Measurements from ENCODE around the gene GTF2IRD2.
"Not testable (repeated sequence)": the region's sequence is repeated elsewhere in the genome, so short reads cannot be mapped to it uniquely, and the experiment has no call there.

Gene GTF2IRD2

DNA sequence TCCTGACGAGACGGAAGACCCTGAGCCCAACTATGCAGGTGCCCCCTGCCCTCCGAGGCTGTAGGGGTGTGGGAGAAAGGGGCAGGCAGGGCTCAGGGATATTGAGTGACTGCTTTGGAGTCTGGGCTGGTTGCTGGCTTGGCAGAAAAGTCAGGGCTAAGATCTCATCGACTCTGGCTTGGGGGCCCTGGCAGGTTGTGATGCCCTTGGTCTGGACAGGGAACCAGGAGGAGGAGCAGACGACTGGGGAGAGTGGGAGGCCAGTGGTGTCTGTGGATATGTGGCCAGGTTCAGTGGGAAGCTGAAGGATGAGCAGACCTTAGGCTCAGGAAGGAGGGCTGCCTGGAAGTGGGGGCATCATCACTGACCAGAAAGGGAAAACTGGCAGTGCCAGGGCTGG lies 67.8 kb downstream of the GTF2IRD2 start:
- not testable (repeated sequence) for DNase-seq

DNA sequence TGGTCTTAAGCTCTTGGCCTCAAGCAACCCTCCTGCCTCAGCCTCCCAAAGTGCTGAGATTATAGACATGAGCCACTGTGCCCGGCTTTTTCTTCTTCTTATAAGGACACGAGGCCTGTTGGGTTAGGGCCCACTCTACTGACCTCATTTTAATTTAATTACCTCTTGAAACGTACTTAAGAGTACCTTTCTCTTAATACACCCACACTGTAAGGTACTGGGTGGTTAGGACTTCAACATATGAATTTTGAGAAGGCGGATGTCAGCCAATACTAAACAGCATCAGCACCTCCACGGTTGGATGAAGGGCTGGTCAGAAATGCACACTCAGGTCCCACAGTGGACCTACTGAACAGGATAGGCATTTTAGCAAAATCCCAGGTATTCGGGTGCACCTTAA lies 69.7 kb downstream of the GTF2IRD2 start:
- not testable (repeated sequence) for DNase-seq

DNA sequence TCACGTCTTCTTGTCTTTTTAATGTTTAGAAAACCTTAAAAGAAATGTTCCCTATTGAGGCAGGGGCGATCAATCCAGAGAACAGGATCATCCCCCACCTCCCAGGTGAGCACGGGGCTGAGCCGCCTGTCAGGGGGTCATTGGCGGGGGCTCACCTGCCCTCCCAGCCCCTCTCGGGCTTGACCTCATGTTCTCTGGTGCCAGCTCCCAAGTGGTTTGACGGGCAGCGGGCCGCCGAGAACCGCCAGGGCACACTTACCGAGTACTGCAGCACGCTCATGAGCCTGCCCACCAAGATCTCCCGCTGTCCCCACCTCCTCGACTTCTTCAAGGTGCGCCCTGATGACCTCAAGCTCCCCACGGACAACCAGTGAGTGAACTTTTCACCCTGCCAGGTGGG lies 72.4 kb downstream of the GTF2IRD2 start:
- DNase-seq: not testable (repeated sequence)

DNA sequence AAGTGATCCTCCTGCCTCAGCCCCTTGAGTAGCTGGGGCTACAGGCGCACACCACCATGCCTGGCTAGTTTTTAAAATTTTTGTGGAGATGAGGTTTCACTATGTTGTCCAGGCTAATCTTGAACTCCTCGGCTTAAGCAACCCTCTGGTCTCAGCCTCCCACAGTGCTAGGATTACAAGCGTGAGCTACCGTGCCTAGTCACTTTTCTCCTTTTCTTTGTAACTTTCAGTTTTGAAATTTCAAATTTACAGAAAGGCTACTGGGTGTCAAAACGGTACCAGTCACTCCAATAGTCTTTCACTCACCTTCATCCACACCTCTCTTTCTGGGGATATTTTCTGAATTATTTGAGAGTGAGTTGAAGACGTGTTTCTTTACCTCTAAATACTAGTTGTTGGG lies 76.3 kb downstream of the GTF2IRD2 start:
- not testable (repeated sequence) for DNase-seq

DNA sequence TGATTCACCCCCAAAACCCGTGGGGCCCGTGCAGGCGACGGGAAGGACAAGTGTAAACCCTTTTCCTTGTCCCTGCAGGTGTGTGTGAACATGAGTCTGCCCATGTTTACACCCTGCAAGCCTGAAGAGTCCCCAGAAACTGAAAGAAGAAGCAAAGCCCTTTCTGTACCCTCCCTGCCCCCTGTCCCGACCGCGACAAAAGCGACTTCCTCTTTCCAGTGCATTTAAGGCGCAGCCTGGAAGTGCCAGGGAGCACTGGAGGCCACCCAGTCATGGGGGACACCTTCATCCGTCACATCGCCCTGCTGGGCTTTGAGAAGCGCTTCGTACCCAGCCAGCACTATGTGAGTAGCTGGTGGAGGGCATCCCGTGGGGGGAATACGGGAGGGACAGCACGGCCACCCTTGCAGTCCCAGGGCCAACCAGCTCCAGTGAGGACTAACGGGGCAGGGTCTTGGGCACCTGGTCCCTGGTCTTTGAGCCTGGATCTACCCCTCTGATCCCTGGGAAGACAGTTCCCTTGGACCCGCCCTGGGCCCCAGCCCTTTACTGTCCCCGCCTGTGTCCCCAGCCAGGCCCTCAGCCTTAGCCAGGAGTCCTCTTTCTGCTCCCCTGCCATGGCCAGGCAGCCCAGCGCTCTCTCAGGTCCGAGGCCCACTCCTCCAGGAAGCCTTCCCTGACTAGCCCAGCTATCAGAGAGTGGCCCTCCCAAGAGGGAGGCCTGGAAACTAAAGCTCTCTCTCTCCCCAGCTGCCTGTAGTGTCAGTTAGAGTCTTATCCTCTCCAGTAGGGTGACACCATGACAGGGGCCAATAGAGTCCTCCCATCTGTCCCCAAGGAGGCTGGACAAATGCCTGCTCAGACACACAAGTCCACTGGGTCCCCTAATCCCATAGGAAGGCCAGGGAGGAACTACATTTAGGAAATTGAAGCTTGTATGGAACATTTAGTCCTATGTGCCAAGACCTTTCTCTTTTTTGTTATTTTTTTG lies 77.3 kb downstream of the GTF2IRD2 start, which contains the start of gene NCF1:
TSS of gene NCF1 (plus strand) at position 252 of the 991 bp plus-strand sequence. CDS start at position 273, 21 bp downstream.
- DNase-seq: not testable (repeated sequence)

DNA sequence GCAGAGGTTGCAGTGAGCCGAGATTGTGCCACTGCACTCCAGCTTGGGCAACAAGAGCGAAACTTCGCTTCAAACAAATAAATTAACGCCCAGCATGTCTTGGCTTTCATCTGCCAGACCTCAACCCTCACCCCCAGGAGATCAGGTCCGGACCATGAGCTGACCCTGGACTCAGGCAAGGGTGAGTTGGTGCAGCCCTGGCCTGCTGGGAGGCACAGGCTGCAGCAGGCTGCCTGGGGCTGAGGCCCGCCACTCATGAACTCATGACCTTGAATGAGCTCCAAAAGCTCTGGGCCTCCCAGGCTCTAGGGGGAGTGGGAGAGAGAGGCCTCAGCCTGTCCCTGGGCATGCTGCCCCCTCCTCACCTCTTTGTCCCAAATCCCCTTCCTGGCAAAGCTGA lies 79.3 kb downstream of the GTF2IRD2 start:
- DNase-seq: not testable (repeated sequence)

DNA sequence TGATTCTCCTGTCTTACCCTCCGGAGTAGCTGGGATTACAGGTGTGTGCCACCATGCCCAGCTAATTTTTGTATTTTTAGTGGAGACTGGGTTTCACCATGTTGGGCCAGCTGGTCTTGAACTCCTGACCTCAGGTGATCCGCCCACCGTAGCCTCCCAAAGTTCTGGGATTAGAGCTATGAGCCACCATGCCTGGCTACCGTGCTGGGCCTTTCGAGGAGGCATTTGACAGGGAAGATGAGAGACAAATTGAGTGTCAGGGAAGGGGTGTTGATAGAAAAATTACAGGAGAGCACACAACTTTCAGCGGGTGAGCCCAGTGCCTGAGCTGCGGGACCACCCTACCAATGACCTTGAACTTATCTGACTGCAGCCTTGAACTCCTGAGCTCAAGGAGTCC lies 81.3 kb downstream of the GTF2IRD2 start:
- DNase-seq: not testable (repeated sequence)

DNA sequence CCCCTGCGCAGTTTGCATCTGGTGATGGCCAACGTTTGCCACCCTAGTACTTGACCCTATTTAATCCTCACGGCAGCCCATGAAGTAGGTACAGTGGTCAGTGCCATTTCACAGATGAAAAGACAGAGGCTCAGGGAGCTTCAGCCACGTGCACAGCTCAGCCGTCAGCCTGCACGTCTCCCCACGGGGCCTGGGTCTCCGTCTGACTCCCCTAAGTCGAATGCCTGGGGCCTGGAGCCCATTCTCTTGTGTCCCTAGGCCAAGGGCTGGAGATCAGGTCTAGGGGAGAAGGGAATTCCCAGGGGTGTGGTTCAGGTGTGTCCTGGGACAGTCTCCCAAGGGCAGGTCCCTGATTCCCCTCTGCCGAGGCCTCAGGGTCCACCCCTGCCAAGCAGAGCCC lies 84.4 kb downstream of the GTF2IRD2 start:
- not testable (repeated sequence) for DNase-seq

DNA sequence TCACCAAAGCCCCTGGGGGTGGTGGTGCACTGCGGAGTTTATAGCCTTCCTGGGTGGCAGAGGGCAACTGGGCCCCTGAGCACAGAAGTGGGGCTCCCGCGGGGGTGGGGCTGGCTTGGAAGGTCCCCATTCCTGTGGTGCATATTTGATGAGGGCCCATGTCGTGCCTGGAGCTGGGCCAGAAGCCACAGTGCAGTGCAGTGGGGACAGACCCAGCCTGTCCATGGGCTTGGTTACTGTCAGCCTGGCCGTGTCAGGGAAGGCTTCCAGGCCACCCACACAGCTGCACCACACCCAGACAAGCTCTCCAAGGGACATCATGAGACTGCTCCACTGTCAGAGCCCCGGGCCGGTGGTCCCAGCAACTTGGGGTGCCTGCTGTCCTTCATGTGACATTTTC lies 84.9 kb downstream of the GTF2IRD2 start:
- not testable (repeated sequence) for DNase-seq

DNA sequence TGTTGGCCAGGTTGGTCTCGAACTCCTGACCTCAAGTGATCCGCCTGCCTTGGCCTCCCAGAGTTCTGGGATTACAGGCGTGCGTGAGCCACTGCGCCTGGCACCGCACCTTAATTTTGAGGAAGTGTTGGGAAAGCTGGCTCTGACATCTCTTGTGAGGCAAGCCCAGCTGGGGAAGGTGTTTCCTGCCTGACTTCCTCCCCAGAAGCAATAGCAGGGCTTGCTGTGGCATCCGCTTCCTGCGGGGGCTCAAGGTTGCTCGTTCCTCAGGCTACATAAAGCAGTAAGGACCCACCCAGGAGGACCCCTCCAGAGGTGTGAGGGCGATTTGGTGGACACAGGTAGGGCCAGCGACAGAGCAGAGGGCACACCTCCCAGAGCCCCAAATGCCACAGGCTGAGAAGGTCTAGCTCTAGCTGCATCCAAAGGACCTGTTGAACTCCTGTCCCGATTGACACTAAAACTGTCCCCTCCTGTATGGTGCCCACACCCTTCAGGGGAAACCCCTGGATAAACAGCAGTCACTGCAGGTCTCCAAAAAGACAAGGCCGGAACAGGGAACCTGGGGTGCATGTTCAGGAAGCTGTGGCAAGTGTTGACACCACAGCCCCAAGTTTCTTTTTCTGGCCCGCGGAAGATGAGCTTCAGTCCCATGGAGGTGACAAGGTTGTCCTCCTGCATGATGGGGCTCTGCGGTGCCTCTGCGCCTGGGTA lies 86.0 kb downstream of the GTF2IRD2 start:
- not testable (repeated sequence) for DNase-seq

DNA sequence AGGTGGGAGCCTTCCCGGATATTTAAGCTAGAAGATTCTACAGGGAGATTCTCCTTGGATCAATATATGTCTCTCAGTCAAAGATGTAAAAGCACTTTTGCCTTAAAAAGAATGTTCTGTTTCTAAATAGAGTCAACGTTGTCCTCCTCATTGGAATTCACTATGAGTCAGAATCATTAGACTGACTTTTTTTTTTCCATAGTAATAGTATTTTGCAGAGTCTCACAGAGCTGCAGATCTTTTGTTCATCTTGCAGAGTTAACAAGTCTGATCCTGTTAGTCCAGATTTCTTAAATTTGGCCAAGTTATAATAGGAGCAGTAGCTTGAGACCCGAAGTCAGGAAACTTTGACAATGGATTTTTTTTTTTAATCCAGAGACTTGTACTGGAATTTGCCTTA lies 92.4 kb downstream of the GTF2IRD2 start:
- DNase-seq: not testable (repeated sequence)

DNA sequence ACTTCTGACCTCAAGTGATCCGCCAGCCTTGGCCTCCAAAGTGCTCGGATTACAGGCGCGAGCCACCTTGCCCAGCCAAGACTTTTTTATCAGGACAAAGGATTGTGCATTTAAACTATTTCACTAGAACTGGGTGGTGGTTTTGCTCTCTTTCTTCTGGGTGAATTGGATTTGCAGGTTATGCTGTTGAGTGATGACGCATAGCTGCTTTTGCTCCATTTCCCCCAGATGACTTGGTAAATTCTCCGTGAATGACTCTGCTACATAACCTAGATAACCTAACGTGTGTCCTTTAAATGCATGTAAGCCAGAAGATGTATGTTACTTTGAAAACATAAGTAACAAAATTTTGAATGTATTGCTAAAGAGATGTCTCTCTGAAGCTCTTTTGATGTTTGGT lies 93.1 kb downstream of the GTF2IRD2 start:
- DNase-seq: not testable (repeated sequence)

DNA sequence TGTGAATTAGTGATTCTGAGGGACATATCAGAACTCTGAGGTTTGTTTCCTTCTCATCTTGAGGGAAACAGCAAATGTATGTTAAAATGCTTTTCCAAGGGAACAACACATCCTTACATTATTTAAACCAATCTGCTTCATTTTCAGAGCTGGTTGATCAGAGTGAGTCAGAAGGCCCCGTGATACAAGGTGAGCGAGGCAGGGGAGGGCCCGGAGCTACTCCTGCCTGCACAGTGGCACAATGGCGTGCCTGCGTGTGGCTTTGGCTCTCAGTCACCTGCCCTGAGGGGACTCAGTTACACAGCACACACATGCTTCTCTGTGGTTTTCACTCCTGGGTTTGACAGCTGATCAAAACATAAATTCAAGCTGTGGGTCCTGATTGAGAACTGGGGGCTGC lies 94.7 kb downstream of the GTF2IRD2 start:
- DNase-seq: not testable (repeated sequence)

DNA sequence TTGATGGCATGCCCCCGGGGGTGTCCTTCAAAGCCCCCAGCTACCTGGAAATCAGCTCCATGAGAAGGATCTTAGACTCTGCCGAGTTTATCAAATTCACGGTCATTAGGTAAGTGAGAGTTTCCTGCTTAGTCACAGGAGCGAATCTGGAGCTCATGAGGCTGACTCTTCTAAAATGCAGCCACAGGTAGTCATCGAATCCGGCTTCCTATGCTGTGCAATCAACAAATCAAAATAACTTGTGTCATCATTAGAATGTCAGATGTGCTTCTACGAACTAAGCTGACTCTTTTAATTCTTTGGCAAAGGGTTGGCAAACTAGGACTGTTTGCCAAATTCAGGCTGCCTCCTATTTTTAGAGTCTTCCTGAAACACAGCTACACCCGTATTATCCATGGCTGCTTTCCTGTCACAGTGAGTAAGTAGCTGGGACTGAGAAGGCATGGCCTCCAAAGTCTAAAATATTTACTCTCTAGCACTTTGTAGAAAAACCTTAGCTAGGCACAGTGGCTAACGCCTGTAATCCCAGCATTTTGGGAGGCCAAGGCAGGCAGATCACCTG lies 97.4 kb downstream of the GTF2IRD2 start:
- not testable (repeated sequence) for DNase-seq
